Jurkat, Clone E6-1 (cell line): Measurements from ENCODE around the gene OLIG1.

Experiments
- DNase-seq: peaks from one replicate; pipeline ENCODE4 v3.0.0-alpha.2; 2011; ENCODE audit warnings: low read depth, low spot score
- H3K4me3 ChIP-seq: 2 replicates; pipeline ENCODE4 v1.5.1; 2011; ENCODE audit warnings: mild to moderate bottlenecking, low read length, control low read depth, moderate library complexity

Gene OLIG1

DNA sequence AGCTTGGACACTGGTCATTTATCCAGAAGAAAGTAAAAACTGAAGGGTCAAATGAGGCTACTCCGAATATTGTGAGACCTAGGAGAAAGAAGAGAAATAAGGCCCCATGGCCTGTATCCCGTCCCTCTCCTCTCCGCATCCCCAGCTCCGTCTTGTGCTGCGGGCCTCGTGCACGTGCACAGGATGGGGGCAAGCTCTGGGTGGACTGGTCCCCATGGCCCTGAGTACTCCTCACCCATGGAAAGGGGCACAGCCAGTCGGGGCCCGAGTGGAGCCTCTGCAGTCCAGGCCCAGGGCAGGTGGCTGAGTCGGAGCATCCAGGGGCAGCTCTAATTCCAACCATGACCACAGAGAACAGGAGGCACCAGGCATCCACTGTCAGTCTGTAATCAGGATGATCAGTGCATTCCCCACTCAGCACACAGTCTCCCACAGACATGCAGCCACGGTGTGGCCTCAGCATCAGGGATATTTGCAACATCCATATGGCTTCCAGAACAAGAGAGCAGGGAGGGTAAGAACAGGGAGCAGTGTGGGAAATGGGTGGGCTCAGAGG, 12.5 kb upstream of the OLIG1 start:
- H3K4me3 ChIP-seq: no peak overlapping the region
- DNase-seq: no peak

GRCh38 chr21:33058527-33058926, 11.4 kb upstream of the OLIG1 start:
- DNase-seq: no peak
- no peak overlapping the region for H3K4me3 ChIP-seq

- no peak for DNase-seq
- no peak overlapping the region for H3K4me3 ChIP-seq
These were observed 11.0 kb upstream of the OLIG1 start for GRCh38 chr21:33058957-33059356.

GRCh38 chr21:33059380-33059841, 10.5 kb upstream of the OLIG1 start:
- peak; percentile 65 for DNase-seq
- no peak overlapping the region for H3K4me3 ChIP-seq

DNA sequence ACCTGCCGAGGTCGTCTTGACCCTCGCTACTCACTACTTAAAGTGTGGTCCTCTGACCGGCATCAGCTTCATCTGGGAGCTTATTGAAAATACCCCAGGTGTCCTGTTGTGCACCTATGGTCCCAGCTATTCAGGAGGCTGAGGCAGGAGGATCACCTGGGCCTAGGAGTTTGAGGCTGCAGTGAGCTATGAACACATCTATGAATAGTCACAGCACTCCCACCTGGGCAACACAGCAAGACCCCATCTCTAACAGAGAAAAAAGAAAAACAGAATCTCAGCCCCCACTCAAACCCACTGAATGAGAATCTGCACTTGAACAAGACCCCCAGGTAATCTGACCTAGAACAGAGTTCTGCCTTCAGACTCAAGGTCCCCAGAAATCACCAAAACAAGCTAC, 8.7 kb upstream of the OLIG1 start:
- no peak for DNase-seq
- H3K4me3 ChIP-seq: no peak overlapping the region

DNA sequence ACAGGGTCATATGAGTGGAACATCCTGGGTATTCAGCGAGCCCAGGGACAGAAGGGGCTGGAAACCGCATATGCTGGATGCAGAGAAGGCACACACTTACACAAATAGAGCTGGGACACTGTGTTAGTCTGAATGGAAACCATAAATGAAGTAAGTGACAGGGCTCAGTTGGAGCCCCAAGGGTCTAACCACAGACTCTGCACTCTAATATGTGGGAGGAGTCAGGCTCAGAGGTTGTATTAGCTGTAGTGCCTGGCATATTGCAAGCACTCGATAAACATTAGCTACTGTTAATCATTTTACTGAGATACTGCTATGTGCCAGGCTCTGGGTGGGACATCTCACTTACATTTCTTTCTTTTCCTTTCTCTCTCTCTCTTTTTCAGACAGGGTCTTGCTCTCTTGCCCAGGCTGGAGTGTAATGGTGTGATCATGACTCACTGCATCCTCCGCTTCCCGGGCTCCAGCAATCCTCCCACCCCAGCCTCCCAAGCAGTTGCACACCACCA, 6.5 kb upstream of the OLIG1 start:
- no peak overlapping the region for H3K4me3 ChIP-seq
- no peak for DNase-seq

DNA sequence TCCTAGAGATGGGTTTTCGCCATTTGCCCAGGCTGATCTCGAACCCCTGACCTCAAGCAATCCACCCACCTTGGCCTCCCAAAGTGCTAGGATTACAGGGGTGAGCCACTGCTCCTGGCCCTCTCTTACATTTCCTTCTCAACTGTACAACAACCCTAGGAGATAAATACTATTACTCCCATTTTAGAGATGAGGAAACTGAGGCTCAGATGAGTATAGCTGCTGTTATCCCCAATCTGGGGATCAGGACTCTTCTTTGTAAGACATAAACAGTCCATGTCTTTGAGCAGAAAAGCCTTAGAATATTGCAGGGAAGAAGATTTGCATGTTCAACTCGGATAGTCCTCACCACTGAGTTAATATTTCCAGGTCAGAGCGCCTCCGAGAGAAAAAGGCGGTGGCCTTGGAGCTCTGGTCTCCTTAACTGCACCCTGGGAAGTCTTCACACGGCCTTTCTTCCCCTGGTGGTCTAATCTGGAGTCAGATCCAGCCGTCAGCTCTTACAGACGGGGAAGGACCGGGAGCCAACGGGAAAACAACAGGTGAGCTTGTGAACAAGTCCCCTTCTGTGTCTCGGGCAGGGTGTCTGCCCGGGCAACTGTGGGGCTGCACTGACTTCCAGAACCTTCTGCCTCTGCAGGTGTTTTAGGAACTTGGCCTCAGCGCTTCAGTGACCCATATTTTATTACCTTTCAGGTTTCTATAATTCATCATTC, 5.9 kb upstream of the OLIG1 start:
- no peak for DNase-seq
- H3K4me3 ChIP-seq: no peak overlapping the region

- no peak overlapping the region for H3K4me3 ChIP-seq
- DNase-seq: no peak
These were observed 5.1 kb upstream of the OLIG1 start for GRCh38 chr21:33064623-33065390.

DNA sequence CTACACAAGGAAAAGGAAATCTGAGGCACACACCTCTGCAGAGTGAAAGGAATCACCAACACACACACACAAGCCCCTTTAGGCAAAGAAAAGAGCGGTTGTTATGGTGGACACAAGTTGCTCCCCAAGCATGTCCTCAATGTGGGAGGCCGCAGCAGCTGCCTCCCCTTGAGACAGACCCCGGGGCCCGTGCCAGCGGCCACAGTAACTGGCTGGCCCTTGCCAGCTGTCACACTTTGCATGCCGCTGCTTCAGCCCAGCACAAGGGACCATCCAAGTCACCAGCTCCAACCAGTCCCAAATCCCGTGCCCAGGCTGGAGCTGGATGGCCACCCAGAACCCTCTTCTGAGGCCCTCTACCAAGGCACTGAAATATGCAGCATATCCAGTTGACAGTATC, 2.9 kb upstream of the OLIG1 start:
- H3K4me3 ChIP-seq: no peak overlapping the region
- DNase-seq: no peak

GRCh38 chr21:33067457-33067856, 2.5 kb upstream of the OLIG1 start:
- H3K4me3 ChIP-seq: no peak overlapping the region
- peak; percentile 50 for DNase-seq

DNA sequence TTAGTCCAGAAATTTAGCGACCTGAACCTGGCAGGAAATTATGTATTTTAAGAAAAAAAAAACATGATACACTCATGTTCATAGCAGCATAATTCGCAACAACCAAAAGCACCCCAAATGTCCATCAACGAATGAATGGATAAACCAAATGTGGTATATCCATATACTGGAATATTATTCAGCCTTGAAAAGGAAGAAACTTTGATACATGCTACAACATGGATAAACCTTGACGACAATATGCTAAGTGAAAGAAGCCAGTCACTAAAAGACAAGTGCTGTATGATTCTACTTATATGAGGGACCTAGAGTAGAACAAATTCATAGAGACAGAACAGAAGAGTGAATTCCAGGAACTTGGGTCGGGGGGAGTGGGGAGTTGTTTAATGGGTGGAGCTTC, 698 bp upstream of the OLIG1 start:
- no peak for DNase-seq
- no peak overlapping the region for H3K4me3 ChIP-seq

GRCh38 chr21:33069645-33069993, 322 bp upstream of the OLIG1 start:
- peak overlapping the region; percentile 46; the same call in 1 of the 2 replicates for H3K4me3 ChIP-seq
- DNase-seq: no peak

DNA sequence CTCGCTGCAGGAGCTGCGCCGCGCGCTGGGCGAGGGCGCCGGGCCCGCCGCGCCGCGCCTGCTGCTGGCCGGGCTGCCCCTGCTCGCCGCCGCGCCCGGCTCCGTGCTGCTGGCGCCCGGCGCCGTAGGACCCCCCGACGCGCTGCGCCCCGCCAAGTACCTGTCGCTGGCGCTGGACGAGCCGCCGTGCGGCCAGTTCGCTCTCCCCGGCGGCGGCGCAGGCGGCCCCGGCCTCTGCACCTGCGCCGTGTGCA, 730 bp downstream of the OLIG1 start:
- peak overlapping the region; percentile 46 for H3K4me3 ChIP-seq
- DNase-seq: no peak

DNA sequence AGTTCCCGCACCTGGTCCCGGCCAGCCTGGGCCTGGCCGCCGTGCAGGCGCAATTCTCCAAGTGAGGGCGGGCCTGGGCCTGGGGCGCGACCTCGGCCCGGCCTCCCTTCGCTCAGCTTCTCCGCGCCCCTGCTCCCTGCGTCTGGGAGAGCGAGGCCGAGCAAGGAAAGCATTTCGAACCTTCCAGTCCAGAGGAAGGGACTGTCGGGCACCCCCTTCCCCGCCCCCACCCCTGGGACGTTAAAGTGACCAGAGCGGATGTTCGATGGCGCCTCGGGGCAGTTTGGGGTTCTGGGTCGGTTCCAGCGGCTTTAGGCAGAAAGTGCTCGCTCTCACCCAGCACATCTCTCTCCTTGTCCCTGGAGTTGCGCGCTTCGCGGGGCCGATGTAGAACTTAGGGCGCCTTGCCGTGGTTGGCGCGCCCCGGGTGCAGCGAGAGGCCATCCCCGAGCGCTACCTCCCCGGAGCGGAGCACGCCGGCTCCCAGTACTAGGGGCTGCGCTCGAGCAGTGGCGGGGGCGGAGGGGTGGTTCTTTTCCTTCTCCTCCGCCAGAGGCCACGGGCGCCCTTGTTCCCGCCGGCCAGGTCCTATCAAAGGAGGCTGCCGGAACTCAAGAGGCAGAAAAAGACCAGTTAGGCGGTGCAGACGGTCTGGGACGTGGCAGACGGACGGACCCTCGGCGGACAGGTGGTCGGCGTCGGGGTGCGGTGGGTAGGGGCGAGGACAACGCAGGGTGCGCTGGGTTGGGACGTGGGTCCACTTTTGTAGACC, 1.2 kb downstream of the OLIG1 start:
- no peak for DNase-seq
- H3K4me3 ChIP-seq: peak overlapping the region; percentile 13

DNA sequence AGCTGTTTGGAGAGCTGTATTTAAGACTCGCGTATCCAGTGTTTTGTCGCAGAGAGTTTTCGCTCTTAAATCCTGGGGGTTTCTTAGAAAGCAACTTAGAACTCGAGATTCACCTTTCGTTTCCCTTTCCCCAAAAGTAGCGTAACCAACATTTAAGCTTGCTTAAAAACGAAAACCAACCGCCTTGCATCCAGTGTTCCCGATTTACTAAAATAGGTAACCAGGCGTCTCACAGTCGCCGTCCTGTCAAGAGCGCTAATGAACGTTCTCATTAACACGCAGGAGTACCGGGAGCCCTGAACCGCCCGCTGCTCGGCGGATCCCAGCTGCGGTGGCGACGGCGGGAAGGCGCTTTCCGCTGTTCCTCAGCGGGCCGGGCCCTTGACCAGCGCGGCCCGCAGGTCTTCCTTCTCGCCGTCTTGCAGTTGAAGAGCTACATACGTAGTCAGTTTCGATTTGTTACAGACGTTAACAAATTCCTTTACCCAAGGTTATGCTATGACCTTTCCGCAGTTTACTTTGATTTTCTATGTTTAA, 1.9 kb downstream of the OLIG1 start:
- DNase-seq: no peak
- peak overlapping the region; percentile 13; the same call in 1 of the 2 replicates for H3K4me3 ChIP-seq

GRCh38 chr21:33073636-33074035, 3.7 kb downstream of the OLIG1 start:
- H3K4me3 ChIP-seq: no peak overlapping the region
- no peak for DNase-seq

GRCh38 chr21:33075128-33075527, 5.2 kb downstream of the OLIG1 start:
- no peak overlapping the region for H3K4me3 ChIP-seq
- DNase-seq: no peak

DNA sequence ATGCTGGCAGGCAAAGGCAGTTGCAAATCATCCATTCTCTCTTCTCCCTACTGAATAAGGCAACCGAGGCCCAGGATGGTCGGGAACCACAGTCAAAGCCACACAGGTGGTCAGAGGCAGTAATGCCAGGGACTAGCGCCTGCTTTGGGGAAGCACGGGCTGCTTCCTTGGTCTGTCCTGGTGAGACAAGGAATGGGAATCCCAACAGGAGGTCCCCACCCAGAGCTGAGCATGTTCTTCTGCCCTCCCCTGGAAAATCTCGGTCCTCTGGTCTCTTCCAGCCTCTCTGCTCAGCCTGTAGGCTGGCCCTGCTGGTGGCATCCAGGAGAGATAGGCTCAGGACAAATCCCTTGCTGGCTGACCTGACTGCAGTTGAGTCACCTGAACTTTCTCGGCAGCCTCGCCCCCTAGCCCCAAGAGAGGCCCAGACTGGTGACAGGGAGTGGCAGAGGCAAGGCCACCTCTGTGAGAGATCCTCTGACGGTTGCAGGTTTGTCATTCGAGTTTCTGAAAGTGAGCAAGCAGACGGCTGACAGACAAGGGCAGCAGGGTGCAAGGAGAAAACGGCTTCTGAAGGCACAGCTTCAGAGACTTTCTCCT, 5.8 kb downstream of the OLIG1 start:
- H3K4me3 ChIP-seq: no peak overlapping the region
- no peak for DNase-seq
